T-helper 2 cell treated with Interferon-gamma antibody and Interleukin-4, amounts not matched to agents 100 ng/mL and 5 ng/mL, for 36 hours (primary cell): ENCODE data around the gene DUSP8. TPM values are rescaled to one million over a fixed set of nuclear protein-coding genes. Genes with fewer than 3 reads are reported as not detected.

ENCODE experiments used
- intact Hi-C: fragments of 100-400 bp; cut with micrococcal nuclease; formaldehyde crosslinking; loops from one replicate; pipeline ENCODE4 v1.15.1; 2023
- total RNA-seq: library from RNA; stranded (reverse); gene quantifications from 2 replicates; pipeline ENCODE4 v1.2.3, GENCODE V29; 2022

The DUSP8 gene
- total RNA-seq, 1 donor from 2014 or later: 0.80 TPM

DNA sequence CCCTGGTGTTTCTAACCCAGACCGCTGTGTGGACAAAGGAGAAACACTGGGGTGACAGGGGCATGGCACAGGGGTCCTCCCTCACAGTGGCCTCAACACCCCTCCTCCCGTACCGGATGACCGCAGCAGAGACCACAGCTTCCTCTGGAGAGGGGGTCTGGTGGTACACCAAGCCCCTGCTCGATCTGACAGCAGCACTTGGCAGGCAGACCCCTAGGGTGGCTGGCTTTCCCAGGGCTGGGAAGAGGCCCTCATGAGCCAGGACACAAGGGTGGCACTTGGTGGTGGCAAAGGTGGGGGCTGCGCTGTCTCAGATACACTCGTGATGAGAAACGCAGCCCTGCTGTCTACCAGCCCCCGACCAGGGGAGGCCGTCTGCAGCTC is 38.7 kb downstream of the DUSP8 start:
- intact Hi-C loops: no loop called here

DNA sequence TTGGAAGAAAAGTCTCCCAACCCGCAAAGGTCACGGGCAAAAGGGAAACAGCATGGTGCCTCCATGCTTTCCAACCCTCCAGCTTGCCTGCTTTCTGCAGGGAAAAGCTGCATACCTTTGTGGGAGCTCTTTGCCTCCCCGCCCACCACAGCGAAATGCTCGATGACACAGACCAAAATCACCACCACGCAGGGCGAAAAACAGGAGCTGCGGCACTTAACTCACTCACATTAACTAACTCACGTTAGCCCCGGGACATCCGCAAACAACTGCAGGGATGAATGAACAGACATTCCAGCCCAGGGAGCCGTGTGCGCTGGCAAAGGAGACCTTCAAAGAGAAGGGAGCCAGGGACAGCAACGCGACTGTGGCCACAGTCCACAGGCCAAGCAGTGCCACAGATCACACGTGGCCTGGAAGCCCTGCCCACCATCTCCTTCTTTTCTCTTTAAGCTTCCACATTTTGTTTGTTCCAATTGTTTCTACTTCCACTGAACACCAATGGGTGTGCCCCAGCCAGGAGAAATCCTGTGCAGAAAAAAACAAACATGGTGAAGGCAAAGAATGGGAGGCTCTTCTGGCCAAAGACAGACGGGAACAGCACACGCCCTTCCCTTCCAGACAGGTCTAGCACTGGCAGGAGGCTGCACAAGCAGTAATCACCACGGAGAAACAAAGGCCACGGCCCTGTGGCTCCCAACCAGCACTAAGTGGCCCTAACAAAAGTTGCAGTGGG is 39.3 kb downstream of the DUSP8 start:
- intact Hi-C loops: no loop called here

DNA sequence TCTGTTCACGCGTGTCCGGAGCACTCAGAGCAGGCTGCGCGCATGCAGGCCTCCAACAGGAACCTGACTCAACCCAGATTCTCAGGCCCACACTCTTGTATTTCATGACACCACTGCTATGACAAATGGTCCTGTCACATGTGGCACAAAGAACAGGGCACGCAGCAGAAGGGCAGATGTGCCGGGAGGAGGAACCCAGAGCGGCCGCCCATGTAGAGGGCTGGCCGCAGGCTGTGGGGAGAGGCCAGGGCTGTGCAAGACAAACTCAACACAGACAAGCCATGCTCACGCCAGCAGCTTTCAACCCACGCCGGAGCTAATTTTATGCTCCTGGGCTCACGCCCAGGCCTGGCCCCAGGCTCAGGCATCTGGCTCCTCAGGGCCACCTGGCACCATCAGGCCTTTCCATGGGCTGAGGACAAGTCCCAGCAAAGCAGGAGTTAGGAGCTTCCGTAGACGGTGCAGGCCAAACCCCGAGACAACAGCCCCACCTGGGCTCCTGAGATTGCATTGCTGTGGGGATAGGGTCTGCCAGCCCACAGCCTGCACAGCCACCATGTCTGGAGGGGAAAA is 40.0 kb downstream of the DUSP8 start:
- intact Hi-C loops: no loop called here

DNA sequence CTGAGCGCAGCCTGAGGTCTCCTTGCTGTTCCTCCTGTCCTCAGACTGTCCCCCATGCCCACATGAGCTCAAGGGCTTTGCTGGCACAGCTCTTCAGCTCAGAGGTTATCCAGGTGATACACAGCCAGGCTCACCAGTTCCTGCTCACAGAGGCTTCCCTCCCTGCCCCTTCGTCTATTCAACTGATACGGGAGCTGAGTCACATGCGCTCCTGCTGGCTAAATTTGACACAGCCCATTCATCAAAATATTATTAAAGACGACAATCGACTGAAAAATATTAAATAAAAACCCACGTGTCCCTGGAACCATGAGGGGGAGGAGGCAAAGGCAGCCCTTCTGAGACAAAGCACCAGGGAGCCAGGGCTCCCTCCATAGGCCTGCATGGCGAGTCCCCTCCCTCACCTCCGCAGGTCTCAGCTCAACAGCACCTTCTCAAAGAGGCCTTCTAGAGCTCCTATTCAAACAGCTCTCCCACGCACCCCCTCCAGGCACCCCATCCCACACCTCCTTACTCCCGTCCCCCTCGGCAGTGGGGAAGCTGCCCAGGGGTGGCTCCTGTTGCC is 40.5 kb downstream of the DUSP8 start:
- intact Hi-C loops: no loop called here

DNA sequence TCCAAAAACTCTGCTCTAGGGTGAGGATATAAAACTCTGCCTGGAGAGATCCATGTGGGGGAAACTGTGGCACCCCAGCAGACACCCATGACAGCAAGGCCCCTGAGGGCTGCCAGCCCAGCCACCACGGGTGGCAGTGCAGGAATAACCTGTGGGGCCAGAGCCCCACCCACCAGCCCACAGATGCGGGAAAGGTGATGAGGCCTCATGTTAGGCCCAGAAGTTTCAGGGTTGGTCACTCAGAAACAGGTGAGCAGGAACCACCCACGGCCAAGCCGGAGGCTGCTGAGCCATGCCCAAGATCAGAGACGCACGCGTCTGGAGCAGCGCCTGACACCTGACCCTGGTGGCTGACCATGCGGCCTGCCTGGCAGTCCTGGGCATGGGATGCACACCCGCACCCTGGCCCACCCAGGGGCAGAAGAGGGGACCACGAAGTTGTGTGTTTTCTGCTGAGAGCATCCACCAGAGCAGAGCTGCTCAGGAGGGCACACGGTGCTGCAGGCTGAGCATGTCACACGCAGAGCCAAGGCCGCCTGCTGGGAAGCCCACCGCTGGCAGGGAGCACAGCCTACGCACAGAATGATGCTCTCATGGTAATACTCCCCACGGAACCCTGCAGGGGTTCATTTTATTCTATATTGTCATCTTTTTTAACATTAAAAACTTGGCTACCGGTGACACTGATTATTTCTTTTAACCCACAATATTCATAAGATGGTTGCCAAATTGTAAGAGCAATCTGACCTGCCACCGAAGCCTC is 41.2 kb downstream of the DUSP8 start:
- intact Hi-C loops: no loop called here

DNA sequence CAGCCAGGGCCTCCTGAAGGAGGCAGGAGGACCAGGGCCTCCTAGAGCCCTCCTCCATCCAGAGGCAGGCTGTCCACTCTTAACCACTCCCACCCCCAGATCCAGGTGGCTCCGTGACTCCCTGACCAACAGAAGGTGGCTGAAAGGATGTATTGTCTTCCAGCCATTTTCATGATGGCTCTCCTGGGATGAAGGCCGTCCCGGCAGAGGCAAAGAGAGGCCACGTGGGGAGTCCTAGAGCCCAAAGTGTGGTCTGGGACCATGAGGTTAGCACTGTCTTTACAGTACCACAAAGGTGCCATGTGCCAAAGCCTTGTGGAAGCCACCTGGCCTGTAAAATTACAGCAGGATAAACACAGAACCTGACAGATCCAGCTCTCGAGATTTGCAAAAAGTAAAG is 42.3 kb downstream of the DUSP8 start:
- intact Hi-C loops: no loop called here

DNA sequence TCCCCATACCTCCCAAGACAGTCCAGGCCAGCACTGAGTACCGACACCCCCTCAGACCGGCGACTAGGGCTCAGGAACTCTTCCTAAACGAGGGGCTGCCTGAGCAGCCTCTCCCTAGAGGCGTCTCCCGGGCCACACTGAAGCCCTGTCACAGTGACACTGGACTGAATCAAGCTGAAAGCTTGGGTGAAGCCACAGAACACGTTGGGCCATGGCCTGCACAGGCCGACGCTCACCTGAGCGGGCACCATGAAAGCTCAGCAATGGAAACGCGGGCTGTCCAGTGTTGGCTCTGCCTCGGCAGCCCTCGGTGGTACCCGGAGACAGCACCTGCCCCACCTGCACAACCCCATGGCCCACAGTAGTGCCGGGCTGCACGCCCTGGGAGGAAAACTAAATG is 42.8 kb downstream of the DUSP8 start:
- intact Hi-C loops: no loop called here

DNA sequence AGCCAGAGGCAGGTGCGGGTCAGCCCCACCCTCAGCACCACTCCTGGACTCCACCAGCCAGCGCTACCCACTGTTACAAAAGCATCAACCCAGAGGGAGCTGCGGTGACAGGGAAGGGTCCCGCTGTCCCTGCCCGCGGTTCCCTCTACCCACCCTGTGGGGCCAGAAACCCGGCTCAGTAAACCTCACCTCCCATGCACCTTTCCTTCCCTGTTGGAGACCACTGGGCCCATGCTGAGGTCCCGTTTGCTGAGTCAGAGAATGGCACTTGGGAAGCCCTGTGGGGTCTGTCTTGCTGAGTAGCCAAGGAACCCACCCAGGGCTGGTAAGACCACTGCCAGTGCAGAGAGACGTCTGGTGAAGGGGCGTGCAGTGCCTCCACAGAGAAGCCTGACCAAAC is 43.4 kb downstream of the DUSP8 start:
- intact Hi-C loops: no loop called here

DNA sequence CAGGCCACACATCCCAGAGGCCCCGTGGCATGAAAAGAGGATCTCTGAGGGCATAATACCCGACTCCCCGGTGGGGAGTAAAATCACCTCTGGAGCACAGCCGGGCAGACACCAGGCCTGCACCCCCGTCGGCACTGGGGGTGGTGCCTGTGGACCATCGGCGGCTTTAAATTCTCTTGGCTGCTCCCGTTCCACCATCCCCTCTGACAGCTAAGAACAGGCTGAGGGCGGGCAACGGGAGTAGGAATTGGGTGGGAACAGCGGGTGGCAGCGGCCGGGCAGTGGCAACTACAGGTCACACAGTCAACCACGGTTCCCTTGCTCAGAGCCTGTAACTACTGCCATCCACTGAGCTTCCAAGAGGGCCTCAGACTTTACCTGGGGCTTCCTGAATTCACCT is 45.3 kb downstream of the DUSP8 start:
- intact Hi-C loops: no loop called here

DNA sequence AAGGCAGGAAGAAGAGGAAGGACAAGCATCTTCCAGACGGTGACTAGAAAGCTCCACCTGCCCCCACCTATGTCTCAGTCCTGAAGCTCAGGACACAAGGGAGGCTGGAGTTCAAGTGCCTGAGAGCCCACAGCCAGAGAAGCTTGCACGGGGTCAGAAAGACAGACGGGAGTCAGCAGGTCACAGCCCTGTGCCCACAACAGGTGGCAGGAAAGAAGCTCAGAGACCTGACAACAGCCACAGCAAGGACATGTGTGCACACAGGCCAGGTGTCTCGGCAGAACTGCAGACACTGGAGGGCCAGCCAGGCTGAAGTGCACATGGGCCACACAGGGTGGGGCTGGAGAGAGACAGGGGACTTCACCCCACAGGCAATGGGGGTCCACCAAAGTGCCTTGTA is 48.3 kb downstream of the DUSP8 start:
- intact Hi-C loops: no loop called here

DNA sequence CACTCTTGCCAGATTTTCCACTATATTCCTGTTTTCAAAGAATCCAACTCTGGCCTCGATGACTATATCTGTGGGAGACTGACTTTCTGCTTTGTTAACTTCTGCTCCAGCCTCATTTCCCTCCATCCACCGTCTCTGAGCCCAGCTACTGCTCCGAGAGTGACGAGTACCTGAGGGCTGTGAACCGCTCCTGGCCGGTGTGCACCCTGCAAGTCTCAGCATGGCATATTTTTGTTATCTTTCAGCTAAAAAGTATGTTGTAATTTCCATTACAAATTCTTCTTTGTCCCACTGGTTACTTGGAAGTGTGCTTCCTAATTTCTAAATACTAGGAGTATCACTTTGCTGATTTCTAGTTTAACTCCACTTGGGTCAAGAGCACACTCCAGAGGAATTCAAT is 49.0 kb downstream of the DUSP8 start:
- intact Hi-C loops: no loop called here

DNA sequence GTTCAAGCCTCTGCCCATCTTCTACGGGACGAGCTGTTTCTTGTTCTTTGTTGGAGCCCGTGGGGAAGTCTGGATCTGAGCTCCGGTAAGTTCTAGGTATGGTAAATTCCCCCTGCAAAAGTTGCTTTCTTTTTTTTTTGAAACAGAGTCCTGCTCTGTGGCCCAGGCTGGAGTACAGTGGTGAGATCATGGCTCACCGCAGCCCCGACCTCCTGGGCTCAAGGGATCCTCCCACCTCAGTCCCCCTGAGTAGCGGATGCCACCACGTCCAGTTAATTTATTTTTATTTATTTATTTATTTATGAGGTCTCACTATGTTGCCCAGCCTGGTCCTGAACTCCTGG is 50.0 kb downstream of the DUSP8 start:
- intact Hi-C loops: no loop called here

DNA sequence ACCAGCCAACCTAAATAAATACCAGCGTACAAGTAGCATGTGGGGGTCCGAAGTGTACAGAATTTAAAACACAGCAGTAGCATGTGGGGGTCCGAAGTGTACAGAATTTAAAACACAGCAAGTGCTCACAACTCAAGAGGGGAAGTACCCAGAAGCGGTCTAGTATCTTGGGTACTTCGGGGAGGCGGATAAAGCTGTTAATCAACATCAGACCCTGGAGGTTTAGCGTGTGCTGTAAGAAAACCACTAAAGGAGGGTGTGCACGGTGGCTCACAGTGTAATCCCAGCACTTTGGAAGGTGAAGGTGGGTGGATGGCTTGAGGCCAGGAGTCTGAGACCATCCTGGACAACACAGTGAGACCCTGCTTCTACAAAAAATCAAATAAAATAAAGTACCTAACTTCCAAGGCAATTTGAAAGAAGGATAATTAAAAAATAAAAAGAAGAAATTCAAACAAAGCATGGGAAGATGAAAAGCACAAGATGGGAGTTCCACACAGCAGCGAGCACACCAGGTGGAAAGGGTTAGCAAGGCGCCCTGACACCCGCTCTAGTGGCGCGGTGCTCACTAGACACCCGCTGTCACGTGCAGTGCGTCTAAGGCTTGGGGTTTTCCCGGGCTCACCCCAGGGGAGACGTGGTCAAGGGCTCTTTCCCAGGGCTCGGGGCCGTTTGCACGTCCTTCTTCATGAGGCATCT is 50.5 kb downstream of the DUSP8 start:
- intact Hi-C loops: no loop called here

DNA sequence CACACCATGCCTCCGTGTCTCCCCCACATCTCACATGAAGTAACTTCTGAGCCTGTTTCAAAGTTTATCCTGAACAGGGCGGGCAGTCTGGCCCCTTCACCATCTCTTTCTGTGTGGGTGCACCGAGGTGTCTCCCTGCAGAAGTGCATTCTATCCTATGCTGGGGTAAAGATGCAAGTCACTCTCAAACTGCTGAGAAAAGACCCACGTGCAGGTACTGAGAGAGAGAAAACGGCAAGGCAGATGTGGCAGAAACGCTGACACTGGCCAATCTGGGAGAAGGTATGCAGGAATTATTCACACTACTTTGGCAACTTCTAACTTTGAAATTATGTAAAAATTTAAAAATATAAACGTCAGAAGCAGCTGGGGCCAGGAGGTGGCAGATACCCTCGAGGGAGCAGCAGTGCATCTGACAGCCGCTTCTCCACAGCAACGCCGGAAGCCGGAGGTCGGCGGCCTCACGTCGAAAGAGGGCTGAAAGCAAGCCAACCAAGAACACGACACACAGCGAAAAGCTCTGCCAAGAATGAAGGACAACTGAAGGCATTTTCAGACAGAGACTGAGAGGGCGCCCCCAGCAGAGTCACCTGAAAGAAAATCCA is 51.3 kb downstream of the DUSP8 start:
- intact Hi-C loops: no loop called here

DNA sequence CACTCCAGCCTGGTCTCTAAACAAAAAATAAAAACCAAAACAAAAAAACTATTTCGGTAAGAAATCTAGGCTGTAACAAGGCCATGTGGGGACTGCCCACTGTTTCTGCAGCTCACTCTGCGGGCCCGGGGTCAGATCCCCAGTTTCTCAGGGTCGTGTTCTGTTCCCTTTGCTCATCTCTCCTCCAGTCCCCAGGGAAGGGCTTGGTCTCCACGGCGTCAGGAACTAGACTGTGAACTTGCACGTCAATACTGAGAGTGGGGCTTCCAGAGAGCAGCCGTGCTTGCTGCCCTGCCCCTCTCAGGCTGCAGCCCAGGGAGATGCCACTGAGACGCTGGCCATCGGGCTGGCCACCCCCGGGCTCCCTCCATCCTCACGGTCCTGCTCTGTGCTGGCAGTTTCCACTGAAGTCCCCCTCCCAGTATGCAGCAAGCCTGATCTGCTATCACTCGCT is 51.8 kb downstream of the DUSP8 start:
- intact Hi-C loops: no loop called here

DNA sequence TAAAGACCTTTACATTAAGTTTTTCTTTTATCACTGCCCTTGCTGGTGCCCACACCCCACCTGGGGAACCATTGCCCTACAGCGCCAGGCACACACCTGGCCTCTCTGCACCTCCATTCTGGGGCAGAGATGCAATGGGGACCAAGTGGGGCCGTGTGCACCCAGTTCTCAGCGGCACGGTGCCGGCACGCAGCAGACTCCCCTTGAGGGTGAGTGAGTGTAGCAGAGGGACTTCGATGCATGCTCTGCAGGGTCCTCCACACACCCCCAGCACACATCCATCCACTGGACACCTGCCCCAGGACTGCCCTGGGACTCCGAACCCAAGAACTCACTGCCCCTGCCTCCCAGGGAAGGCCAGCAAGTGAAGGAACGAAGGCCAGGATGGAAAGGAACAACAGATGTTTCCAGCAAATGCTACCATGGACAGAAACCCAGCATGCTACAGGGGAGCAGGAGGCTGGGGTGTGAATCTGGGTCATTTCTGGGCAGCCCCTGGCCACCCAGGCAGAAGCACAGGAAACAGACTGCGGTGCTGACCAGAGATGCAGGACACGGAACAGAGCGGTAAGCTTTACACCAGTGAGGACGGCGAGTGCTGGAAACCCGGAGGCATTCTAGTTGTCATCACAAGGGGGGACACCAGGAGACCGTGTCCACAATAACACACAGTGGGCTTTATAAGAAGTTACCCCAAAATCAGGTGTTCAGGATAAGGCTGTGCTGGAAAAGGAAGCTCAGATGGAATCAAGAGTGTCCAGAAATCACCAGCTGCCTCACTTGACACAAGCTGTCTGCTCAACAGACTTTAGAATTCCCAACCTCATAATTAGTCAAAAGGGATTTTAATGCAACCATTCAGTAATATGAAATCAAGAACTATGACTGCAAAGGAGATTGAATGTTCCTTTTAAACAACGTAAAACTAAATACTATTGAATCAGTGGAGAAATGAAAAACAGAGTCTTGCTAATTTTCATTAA is 52.8 kb downstream of the DUSP8 start:
- intact Hi-C loops: loop anchor here (5.0 kb wide), 1 partner anchor 257 kb away; no protein-coding TSS in a partner anchor

DNA sequence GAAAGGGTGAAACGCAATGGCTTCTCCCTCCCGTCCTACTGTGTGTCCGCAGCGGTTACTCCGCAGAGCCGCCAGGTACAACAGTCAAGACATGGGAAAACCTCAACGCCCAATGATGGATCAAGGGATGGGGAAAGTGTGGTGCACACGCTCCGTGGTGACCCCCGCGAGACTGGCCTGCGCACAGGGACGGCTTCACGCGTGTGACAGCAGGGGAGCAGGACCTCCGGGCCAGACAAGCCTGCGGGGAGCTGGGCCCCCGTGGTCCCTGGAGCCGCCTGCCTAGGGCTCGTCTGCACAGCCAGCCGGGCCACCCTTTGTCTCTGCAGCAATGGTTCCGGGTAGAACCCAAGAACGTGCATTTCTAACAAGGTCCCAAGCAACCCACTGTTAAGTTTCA is 53.8 kb downstream of the DUSP8 start:
- intact Hi-C loops: loop anchor here (5.0 kb wide), 1 partner anchor 256 kb away; no protein-coding TSS in a partner anchor

DNA sequence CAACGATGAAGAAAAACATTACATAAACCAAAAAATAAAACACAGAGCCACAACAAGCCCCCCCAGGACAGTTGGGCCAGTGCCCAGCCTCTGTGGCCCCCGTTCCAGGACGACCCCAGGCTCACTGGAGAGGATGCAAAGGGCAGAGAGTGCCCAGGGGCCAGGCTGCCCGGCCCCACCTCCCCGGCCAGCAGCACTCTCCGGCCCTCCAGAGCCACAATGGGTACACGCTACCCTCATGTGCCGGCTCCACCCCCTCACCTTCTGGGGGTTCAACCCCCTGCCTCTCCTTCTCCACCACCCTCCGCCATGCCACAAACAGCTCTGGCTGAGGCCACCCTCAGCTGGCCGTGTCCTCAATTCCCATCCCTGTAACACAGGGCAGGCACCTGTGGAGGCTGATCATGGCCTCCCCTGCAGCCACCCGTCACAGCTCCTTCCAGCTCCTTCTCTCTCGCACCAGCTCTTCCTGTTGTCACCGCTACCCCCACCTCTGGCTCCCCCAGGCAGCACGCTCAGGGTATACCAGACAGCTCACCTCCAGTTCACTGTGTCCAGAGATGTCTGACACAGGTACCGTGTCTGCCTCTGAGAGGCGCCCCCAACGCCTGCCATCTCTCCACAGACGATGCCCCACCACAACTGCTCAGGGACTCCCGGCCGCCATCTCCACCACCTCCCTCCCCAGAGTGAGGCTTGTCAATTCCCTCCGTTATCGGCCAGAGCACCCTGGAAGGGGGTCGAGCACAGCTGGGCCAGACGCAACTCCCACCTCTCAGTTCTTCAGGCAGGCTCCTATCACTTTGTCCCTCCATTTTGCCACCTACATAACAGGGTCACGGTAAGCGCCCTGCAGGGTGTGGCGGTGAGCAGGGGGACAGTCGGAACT is 54.7 kb downstream of the DUSP8 start:
- intact Hi-C loops: loop anchor here (5.0 kb wide), 1 partner anchor 255 kb away; no protein-coding TSS in a partner anchor
